HG03066 (cell line): ENCODE data around the gene LPCAT3.
"Not testable (repeated sequence)": the region's sequence is repeated elsewhere in the genome, so short reads cannot be mapped to it uniquely, and the experiment has no call there.

Experiments used
- ATAC-seq: cut with Tn5 transposase; IDR thresholded peaks from one replicate; pipeline ENCODE4 v1.9.1; 2021; ENCODE audit warnings: low read depth; ENCODE audit not compliant: unreplicated experiment

The LPCAT3 gene

DNA sequence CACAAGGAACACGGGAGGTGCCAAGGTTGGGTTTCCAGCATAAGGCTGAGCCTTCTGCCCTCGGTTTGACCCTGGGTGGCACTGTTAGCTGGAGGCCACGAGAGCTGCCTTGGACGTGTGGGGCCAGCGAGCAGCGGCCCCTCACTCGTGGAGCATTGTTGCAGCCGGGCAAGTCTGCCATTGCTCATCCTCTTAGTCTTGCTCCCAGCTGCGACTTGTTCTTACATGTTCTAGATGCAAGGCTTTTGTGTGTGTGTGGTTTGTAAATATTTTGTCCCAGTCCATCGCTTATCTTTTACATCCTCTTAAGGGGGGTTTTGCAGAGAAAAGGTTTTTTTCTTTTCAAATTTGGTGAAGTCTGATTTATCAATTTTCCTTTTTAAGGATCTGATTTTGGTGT lies 21.1 kb upstream of the LPCAT3 start:
- no peak for ATAC-seq

DNA sequence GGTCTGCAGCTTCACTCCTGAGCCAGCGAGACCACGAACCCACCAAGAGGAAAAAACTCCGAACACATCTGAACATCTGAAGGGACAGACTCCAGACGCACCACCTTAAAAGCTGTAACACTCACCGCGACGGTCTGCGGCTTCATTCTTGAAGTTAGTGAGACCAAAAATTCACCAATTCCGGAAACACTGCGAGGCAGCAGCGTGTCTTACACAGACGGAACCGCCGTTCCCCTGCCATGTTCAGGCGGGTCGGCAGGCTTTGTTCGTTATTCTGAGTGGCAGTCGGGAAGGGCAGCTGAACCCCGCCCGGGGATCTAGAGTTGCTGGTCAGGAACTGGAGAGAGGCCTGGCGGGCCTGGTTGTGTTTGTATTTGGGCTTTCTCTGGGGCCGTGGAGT lies 20.3 kb upstream of the LPCAT3 start:
- ATAC-seq, result no peak

DNA sequence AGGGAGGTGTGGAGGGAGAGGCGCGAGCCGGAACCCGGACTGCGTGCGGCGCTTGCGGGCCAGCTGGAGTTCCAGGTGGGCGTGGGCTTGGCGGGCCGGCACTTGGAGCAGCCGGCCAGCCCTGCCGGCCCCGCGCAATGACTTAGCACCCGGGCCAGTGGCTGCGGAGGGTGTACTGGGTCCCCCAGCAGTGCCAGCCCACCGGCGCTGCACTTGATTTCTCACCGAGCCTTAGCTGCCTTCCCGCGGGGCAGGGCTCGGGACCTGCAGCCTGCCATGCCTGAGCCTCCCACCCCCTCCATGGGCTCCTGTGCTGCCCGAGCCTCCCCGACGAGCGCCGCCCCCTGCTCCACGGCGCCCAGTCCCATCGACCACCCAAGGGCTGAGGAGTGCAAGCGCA lies 19.1 kb upstream of the LPCAT3 start:
- ATAC-seq, result not testable (repeated sequence)

DNA sequence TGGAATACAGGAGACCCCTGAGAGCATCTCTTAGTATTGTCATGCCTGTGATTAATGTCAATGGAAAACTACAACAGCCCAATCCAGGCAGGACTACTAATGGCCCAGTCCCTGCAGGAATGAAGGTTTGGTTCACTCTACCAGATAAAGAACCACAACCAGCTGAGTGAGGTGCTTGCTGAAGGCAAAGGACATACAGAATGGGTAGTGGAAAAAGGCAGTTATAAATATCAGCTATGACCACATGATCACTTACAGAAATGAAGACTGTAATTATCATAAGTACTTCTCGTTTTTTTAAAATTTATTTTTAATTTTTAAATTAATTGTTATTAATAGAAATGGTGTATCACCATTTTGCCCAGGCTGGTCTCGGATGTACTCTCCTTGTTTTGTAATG lies 17.2 kb upstream of the LPCAT3 start:
- ATAC-seq, result no peak

DNA sequence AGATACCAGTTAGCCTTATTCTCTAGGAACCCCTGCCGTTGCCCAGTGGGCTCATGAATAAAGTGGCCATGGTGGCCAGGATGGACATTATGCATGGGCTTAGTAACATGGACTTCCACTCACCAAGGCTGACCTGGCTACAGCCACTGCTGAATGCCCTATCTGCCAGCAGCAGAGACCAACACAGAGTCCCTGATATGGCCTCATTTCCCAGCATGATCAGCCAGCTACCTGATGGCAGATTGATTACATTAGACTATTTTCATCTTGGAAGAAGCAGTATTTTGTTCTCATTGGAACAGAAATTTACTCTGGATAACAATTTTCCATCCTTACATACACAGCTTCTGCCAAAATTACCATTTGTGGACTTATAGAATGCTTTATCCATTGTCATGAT lies 16.2 kb upstream of the LPCAT3 start:
- ATAC-seq, result no peak

DNA sequence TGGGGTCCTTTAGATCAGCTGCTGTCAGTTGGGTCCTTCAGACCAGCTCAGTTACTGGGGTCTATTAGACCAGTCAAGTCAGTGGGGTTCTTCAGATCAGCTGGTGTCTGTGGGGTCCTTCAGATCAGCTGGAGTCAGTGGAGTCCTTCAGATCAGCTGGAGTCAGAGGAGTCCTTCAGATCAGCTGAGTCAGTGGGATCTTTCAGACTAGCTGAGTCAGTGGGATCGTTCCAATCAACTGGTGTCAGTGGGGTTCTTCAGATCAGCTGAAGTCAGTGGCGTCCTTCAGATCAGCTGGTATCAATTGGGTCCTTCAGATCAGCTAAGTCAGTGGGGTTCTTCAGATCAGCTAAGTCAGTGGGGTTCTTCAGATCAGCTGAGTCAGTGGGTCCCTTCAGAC lies 14.7 kb upstream of the LPCAT3 start:
- ATAC-seq, result no peak

DNA sequence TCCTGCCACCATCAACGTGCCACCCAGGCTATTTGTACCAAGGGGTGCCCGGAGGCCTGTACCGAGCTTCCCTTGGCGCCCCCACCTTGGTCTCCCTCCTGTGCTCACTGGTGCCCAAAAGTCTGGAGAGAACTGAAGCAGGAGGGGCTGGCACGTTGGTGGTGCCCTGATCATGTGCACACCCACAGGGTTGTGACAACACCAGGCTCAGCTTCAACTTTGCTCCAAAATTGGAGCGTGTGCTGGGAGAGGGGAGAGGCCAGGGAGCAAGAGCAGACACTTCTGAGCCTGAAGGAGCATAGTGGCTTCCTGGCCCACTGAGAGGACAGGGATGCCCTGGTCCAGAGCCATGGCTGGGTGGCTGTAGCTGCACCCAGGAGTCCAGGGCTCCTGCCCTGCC lies 13.0 kb upstream of the LPCAT3 start:
- ATAC-seq, result no peak

DNA sequence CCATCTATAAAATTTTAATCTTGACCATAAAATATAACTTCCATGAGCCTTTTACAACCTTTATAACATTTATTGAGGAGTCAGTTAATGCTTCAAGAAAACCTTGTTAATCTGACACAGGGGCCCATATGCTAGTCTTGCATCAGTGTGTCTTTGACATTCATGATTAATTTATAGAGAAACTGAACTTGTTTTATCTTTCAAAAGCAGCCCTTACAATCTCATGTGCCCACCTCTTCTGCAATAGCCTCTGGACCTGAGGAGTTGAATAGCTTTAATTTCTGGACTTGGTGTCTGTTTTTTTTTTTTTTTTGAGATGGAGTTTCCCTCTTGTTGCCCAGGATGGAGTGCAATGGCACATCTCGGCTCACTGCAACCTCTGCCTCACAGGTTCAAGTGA lies 8.6 kb upstream of the LPCAT3 start:
- ATAC-seq, result no peak

DNA sequence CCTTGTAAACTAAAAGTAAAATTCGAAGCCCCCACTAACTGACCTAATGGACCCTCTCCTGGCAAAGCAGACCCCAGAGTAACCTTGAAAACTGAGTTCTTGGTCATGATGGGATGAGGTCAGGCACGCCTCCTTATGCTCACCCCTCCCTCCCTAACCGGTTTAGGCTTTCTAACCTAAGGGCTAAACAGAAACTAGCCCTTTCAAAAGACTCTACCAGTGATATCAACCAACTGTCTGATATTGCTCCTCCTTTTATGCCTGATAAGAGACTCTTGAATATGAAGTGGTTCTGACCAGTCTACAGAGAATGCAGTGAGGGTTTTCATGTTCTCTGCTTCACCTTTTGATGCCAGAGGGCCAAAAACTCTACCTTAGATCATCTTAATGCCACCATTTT lies 4.8 kb upstream of the LPCAT3 start:
- ATAC-seq, result no peak

DNA sequence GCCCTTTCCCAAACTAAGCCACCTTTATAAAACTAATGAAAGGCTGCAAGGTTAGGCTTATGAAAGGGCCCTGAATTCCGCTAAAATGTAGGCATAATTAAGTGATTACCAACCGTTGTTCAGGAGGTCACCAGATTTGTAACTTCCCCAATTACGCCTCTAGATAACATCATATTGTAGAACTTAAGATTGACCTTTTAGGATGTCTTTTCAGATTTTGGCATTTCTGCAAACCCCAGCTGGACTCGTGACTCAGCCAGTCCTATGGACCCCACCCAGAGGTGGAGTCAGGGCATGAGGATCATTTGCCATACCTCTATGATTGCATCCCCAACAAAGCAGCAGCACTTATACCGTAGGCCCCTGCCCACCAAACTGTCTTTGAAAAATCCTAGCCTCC lies 3.7 kb upstream of the LPCAT3 start:
- no peak for ATAC-seq

DNA sequence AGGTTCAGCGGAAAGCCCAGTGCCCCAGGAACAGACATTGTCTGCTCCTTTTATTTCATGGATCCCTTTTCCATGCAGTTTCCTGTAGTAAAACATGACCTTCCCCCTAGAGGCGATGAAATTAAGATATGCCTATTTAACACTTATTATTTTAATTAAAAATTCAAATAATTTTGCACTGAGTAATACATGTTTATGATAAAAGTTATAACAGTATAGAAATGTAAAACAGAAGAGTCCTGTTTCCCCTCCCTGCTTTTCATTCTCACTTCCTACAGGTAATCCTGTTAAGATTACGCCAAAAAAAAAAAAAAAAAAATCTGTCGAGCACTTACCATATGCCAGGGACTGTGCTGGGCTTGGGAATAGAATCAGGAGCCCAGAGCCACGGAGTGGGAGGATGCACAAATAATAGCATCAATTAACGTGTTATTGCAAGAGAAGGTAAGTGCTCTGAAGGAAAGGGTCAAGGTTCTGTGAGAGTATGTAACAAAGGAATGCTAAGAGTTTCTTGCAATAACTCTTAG lies 830 bp upstream of the LPCAT3 start:
- no peak for ATAC-seq

DNA sequence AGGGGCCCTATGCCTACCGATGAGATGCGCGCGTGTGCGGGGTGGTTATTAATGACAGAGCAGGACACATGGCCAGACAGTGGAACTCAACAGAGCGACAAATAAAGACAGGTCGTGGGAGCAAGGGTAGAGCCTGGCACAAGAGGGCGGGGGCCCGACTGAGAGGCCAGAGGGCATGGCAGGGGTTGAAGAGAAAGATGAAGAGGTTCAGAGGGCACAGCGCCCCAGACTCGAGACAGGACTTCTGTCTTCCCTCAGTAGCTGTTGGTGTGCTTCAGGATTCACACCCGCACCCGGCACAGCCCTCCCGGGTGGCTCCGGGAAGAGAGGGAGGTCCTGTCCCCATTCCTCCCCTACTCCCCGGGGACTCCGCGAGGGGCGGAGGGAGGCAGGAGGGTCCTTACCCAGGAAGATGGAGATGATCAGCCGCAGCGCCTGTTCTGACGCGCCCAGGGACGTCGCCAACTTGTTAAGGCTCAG lies 366 bp downstream of the LPCAT3 start:
- ATAC-seq, result peak; percentile 23

DNA sequence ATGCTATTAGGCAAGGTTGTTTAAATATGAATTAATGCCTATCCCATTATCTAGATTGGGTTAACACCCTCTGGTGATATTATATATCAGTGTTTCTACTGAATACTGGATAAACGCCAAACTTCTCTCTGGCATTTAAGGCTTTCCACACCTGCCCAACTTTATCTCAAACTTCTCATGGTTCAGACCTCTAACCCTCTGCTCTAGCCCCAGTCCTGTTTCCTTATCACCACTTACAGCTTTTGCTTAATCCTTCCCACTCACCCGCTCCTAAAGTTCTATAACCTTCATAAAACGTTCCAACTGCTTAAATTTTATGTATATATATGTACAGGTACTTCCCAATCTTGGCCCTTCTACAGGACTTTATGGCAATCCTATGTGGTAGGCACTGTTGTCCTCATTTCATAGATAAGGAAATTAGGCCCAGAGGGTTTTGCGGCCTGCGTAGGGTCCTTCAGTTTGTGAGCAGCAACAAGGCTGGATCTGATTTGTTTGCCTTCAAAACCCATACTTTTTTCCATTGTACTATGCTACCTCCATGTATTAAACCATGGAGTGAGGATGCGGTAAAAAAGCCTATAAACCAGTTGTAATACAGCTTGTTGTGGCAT lies 1.2 kb downstream of the LPCAT3 start:
- ATAC-seq, result no peak

DNA sequence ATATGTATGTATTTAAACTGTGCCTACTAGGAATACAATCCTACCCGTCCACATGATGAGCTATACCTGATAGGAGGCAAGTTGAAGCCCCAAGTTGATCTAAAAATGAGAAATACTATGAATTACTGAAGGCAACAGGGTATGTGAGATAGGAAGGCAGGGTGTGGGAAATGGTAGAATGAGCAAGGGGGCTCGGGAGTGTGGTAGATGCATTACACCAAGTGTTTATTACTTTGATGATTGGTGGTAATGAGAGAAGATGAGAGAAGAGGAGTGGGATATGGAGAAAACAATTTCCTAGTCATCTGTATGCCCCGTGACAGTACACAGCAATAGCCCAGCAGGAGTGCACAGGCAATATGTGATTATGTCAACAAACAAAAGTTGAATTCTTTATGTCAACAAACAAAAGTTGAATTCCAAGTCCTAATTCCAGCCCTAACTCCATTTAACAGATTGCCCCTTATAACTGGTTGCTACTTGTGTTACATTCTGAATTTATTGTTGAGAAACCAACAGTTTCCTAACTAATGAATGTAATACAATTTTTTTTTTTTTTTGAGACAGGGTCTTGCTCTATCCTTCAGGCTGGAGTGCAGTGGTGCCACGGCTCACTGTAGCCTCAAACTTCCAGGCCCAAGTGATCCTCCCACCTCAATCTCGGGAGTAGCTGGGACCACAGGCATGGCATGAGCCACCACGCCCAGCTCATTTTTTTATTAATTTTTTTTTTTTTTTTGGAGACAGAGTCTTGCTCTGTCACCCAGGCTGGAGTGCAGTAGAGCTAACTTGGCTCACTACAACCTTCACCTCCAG lies 2.5 kb downstream of the LPCAT3 start:
- no peak for ATAC-seq

DNA sequence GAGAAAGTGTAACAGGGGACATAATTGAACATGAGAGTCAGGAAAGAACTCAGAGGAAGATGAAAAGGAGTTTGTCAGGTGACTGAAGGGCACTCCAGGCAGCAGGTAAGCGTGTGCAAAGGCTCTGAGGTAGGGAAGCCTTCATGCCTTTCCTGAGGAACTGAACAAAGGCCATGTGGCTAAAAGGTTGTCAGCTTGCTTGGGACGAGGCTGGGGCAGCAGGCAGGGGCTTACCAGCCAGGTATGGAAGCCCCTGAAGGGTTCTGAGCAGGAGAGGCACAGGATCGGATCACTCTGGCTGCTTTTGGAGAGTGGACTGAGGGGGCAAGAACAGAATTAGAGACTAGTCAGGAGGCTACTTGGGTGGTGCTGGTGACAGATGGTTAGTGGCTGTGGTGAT lies 5.2 kb downstream of the LPCAT3 start:
- no peak for ATAC-seq

DNA sequence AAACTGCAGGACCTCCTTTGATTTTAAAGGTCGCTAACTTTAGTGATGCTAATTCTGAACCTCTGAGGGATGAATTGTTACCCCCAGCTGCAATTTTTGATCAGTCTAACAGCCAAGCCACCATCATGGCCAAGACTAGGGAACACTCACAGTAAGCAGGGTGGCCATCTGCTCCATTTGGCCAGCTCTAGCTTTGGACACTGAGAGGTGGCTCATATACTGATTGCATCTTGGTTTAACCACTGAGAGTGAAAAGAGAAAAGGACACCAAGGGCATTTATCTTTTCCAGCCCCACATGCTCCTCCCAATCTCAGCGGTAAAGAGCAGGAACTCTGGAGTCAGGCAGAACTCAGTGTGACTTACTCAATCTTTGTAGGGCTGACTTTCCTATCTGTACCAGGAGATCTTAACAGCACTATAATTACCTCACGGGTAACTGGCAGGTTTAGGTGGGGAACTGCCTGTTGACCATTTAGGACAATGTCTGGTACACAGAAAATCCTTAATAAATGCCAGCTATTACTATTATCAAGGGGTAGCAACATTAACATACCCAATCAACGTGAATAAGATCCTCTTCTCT lies 6.2 kb downstream of the LPCAT3 start:
- ATAC-seq, result no peak

DNA sequence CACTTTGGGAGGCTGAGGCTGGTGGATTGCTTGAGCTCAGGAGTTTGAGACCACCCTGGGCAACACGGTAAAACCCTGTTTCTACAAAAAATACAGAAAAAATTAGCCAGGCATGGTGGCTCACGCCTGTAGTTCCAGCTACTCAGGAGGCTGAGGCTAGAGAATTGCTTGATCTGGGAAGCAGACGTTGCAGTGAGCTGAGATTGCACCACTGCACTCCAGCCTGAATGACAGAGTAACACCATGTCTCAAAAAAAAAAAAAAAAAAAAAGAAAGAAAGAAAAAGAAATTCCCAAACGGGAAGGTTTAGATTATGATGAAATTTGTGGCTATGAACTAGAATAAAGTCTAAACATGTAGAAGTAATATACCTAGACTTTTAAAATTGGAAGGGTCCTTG lies 6.9 kb downstream of the LPCAT3 start:
- not testable (repeated sequence) for ATAC-seq

DNA sequence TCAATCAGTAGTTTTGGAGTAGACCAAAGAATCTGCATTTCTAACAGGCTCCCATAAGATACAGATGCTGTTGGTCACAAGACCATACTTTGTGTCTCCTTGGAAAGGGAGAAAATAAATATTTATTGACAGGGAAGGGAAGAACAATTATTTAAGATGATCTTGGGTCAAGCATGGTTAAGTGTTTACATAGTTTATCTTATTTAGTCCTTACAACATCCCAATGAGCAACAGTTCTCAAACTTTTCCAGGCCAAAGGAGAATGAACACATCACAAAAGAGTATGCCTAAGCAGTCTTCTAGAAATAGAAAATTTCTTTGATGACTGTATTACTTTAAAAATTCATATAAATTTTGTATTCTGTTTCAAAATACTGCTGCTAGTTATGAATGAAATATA lies 8.8 kb downstream of the LPCAT3 start:
- no peak for ATAC-seq

DNA sequence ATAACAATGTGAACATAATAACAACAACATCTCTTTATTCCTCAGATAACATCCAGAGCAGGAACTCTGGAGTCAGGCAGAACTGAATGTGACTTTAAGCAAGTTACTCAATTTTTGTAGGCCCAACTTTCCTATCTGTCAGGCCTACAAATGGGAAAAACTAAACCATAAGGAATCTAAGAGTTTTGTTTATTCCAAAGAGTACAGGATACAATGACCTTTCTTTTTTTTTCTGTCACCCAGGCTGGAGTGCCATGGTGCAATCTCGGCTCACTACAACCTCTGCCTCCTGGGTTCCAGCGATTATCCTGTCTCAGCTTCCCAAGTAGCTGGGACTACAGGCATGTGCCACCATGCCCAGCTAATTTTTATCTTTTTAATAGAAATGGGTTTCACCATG lies 9.4 kb downstream of the LPCAT3 start:
- no peak for ATAC-seq

DNA sequence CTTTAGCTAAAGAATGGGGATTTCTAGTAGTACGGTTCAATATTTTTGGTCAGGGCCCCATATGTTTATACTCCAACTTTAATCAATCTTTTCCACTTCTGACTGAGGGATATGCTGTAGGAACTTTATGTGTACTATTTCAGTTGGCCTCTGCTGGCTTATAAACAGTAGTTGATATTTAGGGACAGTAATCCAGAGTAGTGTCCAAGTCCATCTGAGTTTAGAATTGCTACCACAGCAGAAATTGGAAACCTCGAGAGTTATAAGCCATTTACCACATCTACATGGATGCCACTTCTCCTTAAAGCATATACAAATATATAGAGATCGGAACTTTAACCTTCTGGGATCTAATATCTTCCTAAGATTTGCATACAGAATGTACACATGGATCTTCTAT lies 11.6 kb downstream of the LPCAT3 start:
- no peak for ATAC-seq

DNA sequence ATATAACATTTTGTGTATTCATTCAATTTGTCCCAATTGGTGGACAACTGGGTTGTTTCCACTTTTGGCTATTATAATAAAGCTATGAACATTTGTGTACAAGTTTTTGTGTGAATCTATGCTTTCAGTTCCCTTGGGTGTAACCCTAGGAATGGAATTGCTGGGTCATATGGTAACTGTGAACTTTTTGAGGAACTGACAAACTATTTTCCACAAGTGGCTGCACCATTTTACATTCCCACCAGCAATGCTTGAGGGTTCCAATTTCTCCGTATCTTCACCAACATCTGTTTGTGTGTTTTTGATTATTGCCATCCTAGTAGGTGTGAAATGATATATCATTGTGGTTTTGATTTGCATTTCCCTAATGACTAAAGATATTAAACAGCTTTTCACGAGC lies 13.0 kb downstream of the LPCAT3 start:
- ATAC-seq, result no peak

DNA sequence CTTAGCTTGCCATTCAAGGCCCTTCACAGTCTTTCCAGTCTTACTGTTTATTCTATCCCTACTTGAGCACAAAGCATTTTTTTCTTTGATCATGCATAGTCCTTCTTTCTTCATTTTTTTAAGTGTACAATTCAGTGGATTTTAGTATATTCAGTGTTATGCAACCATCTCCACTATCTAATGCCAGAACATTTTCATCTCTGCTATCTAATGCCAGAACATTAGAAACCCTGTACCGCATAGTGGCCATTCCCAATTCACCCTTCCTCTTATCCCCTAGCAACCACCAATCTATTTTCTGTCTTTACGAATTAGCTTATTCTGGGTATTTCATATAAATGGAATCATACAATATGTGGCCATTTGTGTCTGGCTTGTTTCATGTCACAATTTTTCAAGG lies 13.4 kb downstream of the LPCAT3 start:
- ATAC-seq, result no peak
